Lower leg skin (tissue), 3 donors: ENCODE measurements around the gene ASPG.

Experiments used
- CTCF ChIP-seq, 3 donors: fragments of 450-650 bp; IDR thresholded peaks; one replicate each; pipeline ENCODE4 v1.5.1; 2016; ENCODE audit warnings: antibody characterized with exemption in 3 of 3, mild to moderate bottlenecking in 3 of 3, moderate library complexity in 2 of 3
- POLR2A ChIP-seq, 2 donors: fragments of 450-650 bp; IDR thresholded peaks; one replicate each; pipeline ENCODE4 v1.6.1; 2016 to 2017; ENCODE audit warnings: antibody characterized with exemption in 2 of 2, mild to moderate bottlenecking in 1 of 2, moderate library complexity in 1 of 2

DNA sequence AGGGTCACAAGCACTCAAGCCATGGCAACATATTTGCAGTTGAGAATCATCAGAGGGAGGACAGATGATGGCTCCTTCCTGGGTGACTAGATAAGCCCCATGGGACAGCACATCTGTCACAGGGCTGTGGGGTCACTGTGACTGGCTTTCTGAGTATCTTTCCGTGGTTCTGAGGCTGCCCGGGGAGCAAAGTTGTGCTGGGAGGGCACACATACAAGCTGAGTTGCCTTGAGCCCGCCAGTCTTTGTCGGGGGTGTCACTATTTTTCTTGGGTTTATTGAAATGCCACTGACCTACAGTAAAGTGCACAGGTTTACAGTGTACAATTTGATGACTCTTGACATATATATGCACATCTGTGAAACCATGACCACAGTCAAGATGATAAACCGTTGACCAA lies 35.6 kb downstream of the ASPG start:
- TF ChIP-seq CTCF (IDR thresholded peaks at IDR 0.05): no peak
- TF ChIP-seq POLR2A (IDR thresholded peaks at IDR 0.05): no peak
